ENCODE results near the gene DNASE1L3. TPM values are rescaled to one million over a fixed set of nuclear protein-coding genes. Genes with fewer than 3 reads are reported as not detected.

Gene DNASE1L3
- polyA plus RNA-seq, 1 donor from 2014 or later: not detected

- Histone ChIP-seq H3K79me2 (replicated peaks; ENCODE audit: insufficient read depth, low read length) (no peaks in the 10 kb centered on the region), H3K27me3 (ENCODE audit: insufficient read depth, low read depth, low read length) (no peaks in the 10 kb centered on the region), H3K4me3 (ENCODE audit: low read length) (no peak overlapping the region), H3K9me3 (ENCODE audit: low read length) (no peaks in the 10 kb centered on the region), H3K9ac (ENCODE audit: low read length) (no peak overlapping the region), H4K20me1 (ENCODE audit: insufficient read depth) (no peaks in the 10 kb centered on the region), H3K27ac (ENCODE audit: low read length) (no peak overlapping the region), H3K4me2 (ENCODE audit: low read length) (no peak overlapping the region), H2AFZ (ENCODE audit: low read depth, low read length) (no peak overlapping the region), H3F3A (ENCODE audit: insufficient read depth, low read length, poor library complexity, severe bottlenecking) (no peaks in the 10 kb centered on the region), H3K9me2 (ENCODE audit: insufficient read depth, low read length) (no peaks in the 10 kb centered on the region), H3K36me3 (ENCODE audit: insufficient read depth, low read length) (no peaks in the 10 kb centered on the region)
- no peak for TF ChIP-seq EP300 (conservative IDR thresholded peaks at IDR 0.05; ENCODE audit: poor library complexity, severe bottlenecking)
These were observed 39.6 kb downstream of the DNASE1L3 start for GRCh38 chr3:58171126-58171525.

GRCh38 chr3:58170376-58170775 is 40.4 kb downstream of the DNASE1L3 start:
- H3K9ac ChIP-seq (ENCODE audit: low read length): no peak overlapping the region
- H3K9me3 ChIP-seq (ENCODE audit: low read length): no peaks in the 10 kb centered on the region
- no peak for TF ChIP-seq TAF1 (IDR thresholded peaks at IDR 0.05; ENCODE audit: low read depth)
- TF ChIP-seq MXI1 (conservative IDR thresholded peaks at IDR 0.05; ENCODE audit: poor library complexity, severe bottlenecking): no peak
- no peak for TF ChIP-seq RAD21 (conservative IDR thresholded peaks at IDR 0.05)
- H3K27ac ChIP-seq (ENCODE audit: low read length): no peak overlapping the region
- no peak overlapping the region for H3K4me3 ChIP-seq (ENCODE audit: low read length)
- no peaks in the 10 kb centered on the region for H3F3A ChIP-seq (ENCODE audit: insufficient read depth, low read length, poor library complexity, severe bottlenecking)
- H3K4me2 ChIP-seq (ENCODE audit: low read length): no peak overlapping the region
- no peak overlapping the region for H2AFZ ChIP-seq (ENCODE audit: low read depth, low read length)
- H3K27me3 ChIP-seq (ENCODE audit: insufficient read depth, low read depth, low read length): no peaks in the 10 kb centered on the region
- H3K79me2 ChIP-seq (replicated peaks; ENCODE audit: insufficient read depth, low read length): no peaks in the 10 kb centered on the region
- H3K9me2 ChIP-seq (ENCODE audit: insufficient read depth, low read length): no peaks in the 10 kb centered on the region
- no peaks in the 10 kb centered on the region for H4K20me1 ChIP-seq (ENCODE audit: insufficient read depth)
- H3K36me3 ChIP-seq (ENCODE audit: insufficient read depth, low read length): no peaks in the 10 kb centered on the region

- Histone ChIP-seq H3K9me2 (ENCODE audit: insufficient read depth, low read length) (no peaks in the 10 kb centered on the region), H3K79me2 (replicated peaks; ENCODE audit: insufficient read depth, low read length) (no peaks in the 10 kb centered on the region), H3K4me3 (ENCODE audit: low read length) (no peak overlapping the region), H3K27ac (ENCODE audit: low read length) (no peak overlapping the region), H2AFZ (ENCODE audit: low read depth, low read length) (no peak overlapping the region), H3F3A (ENCODE audit: insufficient read depth, low read length, poor library complexity, severe bottlenecking) (no peaks in the 10 kb centered on the region), H3K36me3 (ENCODE audit: insufficient read depth, low read length) (no peaks in the 10 kb centered on the region), H3K4me2 (ENCODE audit: low read length) (no peak overlapping the region), H3K9ac (ENCODE audit: low read length) (no peak overlapping the region), H3K27me3 (ENCODE audit: insufficient read depth, low read depth, low read length) (no peaks in the 10 kb centered on the region), H3K9me3 (ENCODE audit: low read length) (no peaks in the 10 kb centered on the region), H4K20me1 (ENCODE audit: insufficient read depth) (no peaks in the 10 kb centered on the region)
- TF ChIP-seq CTCF (IDR thresholded peaks at IDR 0.05; ENCODE audit: poor library complexity, severe bottlenecking) (no peak), MXI1 (conservative IDR thresholded peaks at IDR 0.05; ENCODE audit: poor library complexity, severe bottlenecking) (no peak), RAD21 (conservative IDR thresholded peaks at IDR 0.05) (no peak), EP300 (conservative IDR thresholded peaks at IDR 0.05; ENCODE audit: poor library complexity, severe bottlenecking) (no peak), POLR2AphosphoS5 (IDR thresholded peaks at IDR 0.05) (no peak), REST (IDR thresholded peaks at IDR 0.05; ENCODE audit: borderline replicate concordance) (no peak), EZH2 (IDR thresholded peaks at IDR 0.05; ENCODE audit: borderline replicate concordance, insufficient read depth, low read length, poor library complexity, severe bottlenecking) (no peak), SMC3 (conservative IDR thresholded peaks at IDR 0.05; ENCODE audit: poor library complexity) (no peak)
These were observed 41.4 kb downstream of the DNASE1L3 start for GRCh38 chr3:58169371-58169770.

Data from neural cell (in vitro differentiated cells).